Measurements from ENCODE around the gene ABHD2. TPM values are rescaled to one million over a fixed set of nuclear protein-coding genes. Genes with fewer than 3 reads are reported as not detected.
A peak's percentile ranks its signal among the peaks of the same experiment; 100 is the strongest.

ABHD2 gene, protein sequence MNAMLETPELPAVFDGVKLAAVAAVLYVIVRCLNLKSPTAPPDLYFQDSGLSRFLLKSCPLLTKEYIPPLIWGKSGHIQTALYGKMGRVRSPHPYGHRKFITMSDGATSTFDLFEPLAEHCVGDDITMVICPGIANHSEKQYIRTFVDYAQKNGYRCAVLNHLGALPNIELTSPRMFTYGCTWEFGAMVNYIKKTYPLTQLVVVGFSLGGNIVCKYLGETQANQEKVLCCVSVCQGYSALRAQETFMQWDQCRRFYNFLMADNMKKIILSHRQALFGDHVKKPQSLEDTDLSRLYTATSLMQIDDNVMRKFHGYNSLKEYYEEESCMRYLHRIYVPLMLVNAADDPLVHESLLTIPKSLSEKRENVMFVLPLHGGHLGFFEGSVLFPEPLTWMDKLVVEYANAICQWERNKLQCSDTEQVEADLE
- total RNA-seq: 100 to 1,000 TPM in 1 of 4 donors, 10 to 100 TPM in 3; 19.3 to 150 (median 64.5) TPM

DNA sequence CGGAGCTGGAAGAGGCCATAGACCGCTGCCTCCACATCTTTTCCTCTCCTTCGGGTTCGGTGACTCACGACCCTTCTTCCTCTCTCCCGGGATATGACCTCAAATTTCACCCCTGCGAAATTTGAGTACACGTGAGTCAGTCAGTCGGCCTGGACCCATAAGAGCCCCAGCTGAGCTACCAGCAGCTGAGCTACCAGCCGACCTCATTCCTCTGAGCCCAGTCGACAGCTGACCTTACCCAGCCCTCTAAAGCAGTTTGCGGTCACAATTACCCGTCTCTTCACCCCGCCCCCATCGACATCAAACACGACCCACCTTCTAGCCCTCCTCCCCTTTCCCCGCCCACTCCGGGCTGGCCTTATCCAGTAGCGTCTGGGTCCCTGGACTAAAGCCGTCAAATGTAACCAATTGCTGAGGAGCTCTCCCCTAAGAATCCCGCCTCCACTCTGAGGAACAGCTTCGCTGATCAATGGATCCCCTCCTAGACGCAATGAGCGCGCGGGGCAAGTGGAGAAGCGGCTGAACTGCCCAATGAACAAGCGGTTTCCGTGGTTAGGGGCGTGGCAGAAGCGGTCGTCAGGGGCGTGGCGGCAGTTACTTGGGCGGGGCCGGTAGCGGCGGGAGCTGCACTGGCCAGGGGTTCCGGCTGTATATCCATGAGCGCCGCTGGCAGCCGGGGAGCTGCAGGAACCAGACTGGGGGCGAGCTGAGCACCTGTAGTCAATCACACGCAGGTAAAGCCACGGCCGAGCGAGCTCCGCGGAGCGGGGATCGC, at the start of gene ABHD2:
Gene ABHD2, plus strand, starts transcription at position 627 of the 775 bp plus-strand sequence. CDS start 27,872 bp downstream, outside the sequence.
- intact Hi-C loops (cut with DNase I; ENCODE audit: low total_unique reads): loop anchor here (1.0 to 10.0 kb wide), 6 partner anchors 29 to 623 kb away; partner anchors contain the start of genes MFGE8, MRPL46 and MRPS11
- peaks cover 41 to 48% of the 10 kb centered on the region in 2 donors for H3K4me1 ChIP-seq
- no peak for TF ChIP-seq CTCF (IDR thresholded peaks at IDR 0.05 in 4 of 5, conservative IDR thresholded peaks at IDR 0.05 in 1 of 5)
- peak; percentile 97 to 99 for TF ChIP-seq POLR2A (IDR thresholded peaks at IDR 0.05)
- H3K36me3 ChIP-seq: no peaks in the 10 kb centered on the region
- H3K27ac ChIP-seq: peak within 1 kb of the TSS; percentile 93 to 99 (median 98)
- in situ Hi-C loops (cut with MboI; ENCODE audit: low sequenced_read_pairs in 4 of 4): no loop called here
- peak within 1 kb of the TSS; percentile 75 to 94 (median 90) for H3K4me3 ChIP-seq
- H3K9me3 ChIP-seq: no peaks in the 10 kb centered on the region
- ATAC-seq: peak; percentile 84 to 86
- DNase-seq: peak; percentile 99 to 100
- no peaks in the 10 kb centered on the region for H3K27me3 ChIP-seq

DNA sequence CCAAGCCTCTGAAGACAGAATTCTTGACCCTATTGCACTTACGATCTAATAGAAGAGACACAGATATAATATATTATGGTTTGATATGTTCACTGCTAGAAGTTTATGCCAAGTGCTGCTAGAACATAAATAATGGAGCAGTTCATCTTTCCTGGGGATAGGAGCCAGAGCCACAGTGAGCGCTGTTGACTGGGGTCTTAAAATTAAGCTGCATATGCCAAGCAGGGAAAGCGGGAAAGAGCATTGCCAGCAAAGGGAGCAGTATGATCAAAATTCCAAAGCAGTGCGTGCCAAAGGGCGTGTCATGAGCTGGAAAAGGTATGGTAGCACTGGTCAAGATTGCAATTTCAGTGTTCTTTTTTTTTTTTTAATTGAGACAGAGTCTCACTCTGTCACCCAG, 49.1 kb upstream of the ABHD2 start:
- Histone ChIP-seq H3K27ac (no peak overlapping the region), H3K4me1 (no peaks in the 10 kb centered on the region), H3K27me3 (no peaks in the 10 kb centered on the region), H3K4me3 (no peak overlapping the region), H3K36me3 (no peaks in the 10 kb centered on the region), H3K9me3 (no peaks in the 10 kb centered on the region)
- in situ Hi-C loops (cut with MboI; ENCODE audit: low sequenced_read_pairs in 4 of 4): no loop called here
- intact Hi-C loops (cut with DNase I; ENCODE audit: low total_unique reads): no loop called here
- no peak for ATAC-seq
- TF ChIP-seq CTCF (IDR thresholded peaks at IDR 0.05 in 4 of 5, conservative IDR thresholded peaks at IDR 0.05 in 1 of 5): no peak
- no peak for TF ChIP-seq POLR2A (IDR thresholded peaks at IDR 0.05)
- no peak for DNase-seq

DNA sequence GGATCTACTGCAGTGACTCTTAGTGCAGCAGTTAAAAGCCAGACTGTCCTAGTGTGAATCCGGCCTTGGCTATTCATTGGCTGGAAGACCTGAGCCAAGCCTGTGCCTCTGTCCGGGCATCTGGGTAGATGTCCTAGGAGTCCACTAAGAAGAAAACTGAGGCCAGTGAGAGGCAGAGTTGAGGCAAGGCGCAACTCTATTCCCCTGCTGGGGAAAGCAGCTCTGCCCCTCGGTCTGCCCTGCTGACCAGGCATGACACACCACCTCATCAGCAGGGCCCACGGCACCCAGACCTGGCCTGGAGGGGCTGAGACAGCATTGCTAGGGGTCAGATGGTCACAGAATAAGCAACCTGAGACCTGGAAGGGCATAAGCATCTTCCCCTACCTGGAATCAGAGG, 46.7 kb upstream of the ABHD2 start:
- Histone ChIP-seq H3K27me3 (no peaks in the 10 kb centered on the region), H3K4me1 (no peaks in the 10 kb centered on the region), H3K27ac (no peak overlapping the region), H3K36me3 (no peaks in the 10 kb centered on the region), H3K9me3 (no peaks in the 10 kb centered on the region), H3K4me3 (no peak overlapping the region)
- in situ Hi-C loops (cut with MboI; ENCODE audit: low sequenced_read_pairs in 4 of 4) (no loop called here), intact Hi-C loops (cut with DNase I; ENCODE audit: low total_unique reads) (no loop called here)
- no peak for TF ChIP-seq POLR2A (IDR thresholded peaks at IDR 0.05)
- TF ChIP-seq CTCF (IDR thresholded peaks at IDR 0.05 in 4 of 5, conservative IDR thresholded peaks at IDR 0.05 in 1 of 5): no peak
- no peak for ATAC-seq
- no peak for DNase-seq

DNA sequence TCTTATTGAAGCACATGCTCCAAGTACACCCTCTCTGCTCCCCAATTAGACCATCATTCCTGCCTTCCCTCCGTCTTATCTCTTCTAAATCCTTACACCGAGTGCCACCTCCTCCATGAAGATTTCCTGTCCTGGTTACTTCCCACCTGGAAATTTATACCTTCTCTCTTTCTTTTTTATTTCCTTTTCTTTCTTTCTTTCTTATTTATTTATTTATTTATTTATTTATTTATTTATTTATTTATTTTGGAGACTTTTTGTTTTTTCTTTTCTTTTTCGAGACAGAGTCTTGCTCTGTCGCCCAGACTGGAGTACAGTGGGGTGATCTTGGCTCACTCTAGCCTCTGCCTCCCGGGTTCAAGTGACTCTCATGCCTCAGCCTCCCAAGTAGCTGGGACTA, 45.9 kb upstream of the ABHD2 start:
- ATAC-seq: no peak
- in situ Hi-C loops (cut with MboI; ENCODE audit: low sequenced_read_pairs in 4 of 4) (no loop called here), intact Hi-C loops (cut with DNase I; ENCODE audit: low total_unique reads) (no loop called here)
- no peak overlapping the region for H3K4me3 ChIP-seq
- H3K9me3 ChIP-seq: no peaks in the 10 kb centered on the region
- no peak for DNase-seq
- no peaks in the 10 kb centered on the region for H3K4me1 ChIP-seq
- no peaks in the 10 kb centered on the region for H3K36me3 ChIP-seq
- no peak overlapping the region for H3K27ac ChIP-seq
- no peak for TF ChIP-seq POLR2A (IDR thresholded peaks at IDR 0.05)
- TF ChIP-seq CTCF (IDR thresholded peaks at IDR 0.05 in 4 of 5, conservative IDR thresholded peaks at IDR 0.05 in 1 of 5): no peak
- no peaks in the 10 kb centered on the region for H3K27me3 ChIP-seq

Data from gastrocnemius medialis (tissue), 4 donors.